Measurements from ENCODE around the gene LONP1.
"Not testable (repeated sequence)": the region's sequence is repeated elsewhere in the genome, so short reads cannot be mapped to it uniquely, and the experiment has no call there.

LONP1 gene

GRCh38 chr19:5711713-5712161 is 8.2 kb downstream of the LONP1 start:
- no peak for DNase-seq

- DNase-seq, result no peak
Measured at GRCh38 chr19:5711025-5711424, 8.9 kb downstream of the LONP1 start.

- no peak for DNase-seq
Measured at GRCh38 chr19:5707576-5708575, 12.1 kb downstream of the LONP1 start.

- DNase-seq, result no peak
Measured at GRCh38 chr19:5706876-5707573, 12.9 kb downstream of the LONP1 start.

- no peak for DNase-seq
Measured at GRCh38 chr19:5705552-5705951, 14.4 kb downstream of the LONP1 start.

GRCh38 chr19:5703819-5704818 is 15.8 kb downstream of the LONP1 start:
- DNase-seq, result peak; percentile 15

GRCh38 chr19:5702053-5702410 is 17.9 kb downstream of the LONP1 start:
- not testable (repeated sequence) for DNase-seq

GRCh38 chr19:5700455-5701092 is 19.4 kb downstream of the LONP1 start:
- DNase-seq, result no peak

- DNase-seq, result peak; percentile 16
Measured at GRCh38 chr19:5698635-5699422, 21.1 kb downstream of the LONP1 start.

- no peak for DNase-seq
Measured at GRCh38 chr19:5697890-5698634, 21.9 kb downstream of the LONP1 start.

GRCh38 chr19:5697022-5697889 is 22.7 kb downstream of the LONP1 start:
- DNase-seq, result no peak

- no peak for DNase-seq
Measured at GRCh38 chr19:5696196-5697021, 23.5 kb downstream of the LONP1 start.

- no peak for DNase-seq
Measured at GRCh38 chr19:5695649-5696195, 24.2 kb downstream of the LONP1 start.

GRCh38 chr19:5694956-5695648 is 24.8 kb downstream of the LONP1 start:
- no peak for DNase-seq

GRCh38 chr19:5694167-5694955 is 25.6 kb downstream of the LONP1 start:
- no peak for DNase-seq
